Pancreas (tissue), 10 donors: ENCODE data around the gene ADGRV1. TPM values are rescaled to one million over a fixed set of nuclear protein-coding genes. Genes with fewer than 3 reads are reported as not detected.

Experiments used
- ATAC-seq, 4 donors: fragments of 200-7000 bp; cut with Tn5 transposase; one replicate each; pipeline versions ENCODE4 v1.8.0 to v1.9.1; 2020; ENCODE audit warnings: mild to moderate bottlenecking in 4 of 4, moderate library complexity in 4 of 4
- DNase-seq, 6 donors: peaks; one replicate each; pipeline ENCODE4 v3.0.0-alpha.2; 2020
- FAIRE-seq: peaks from 2 replicates; lab custom pipeline; 2012; peaks lifted over from hg19 to GRCh38; lab: Jason Lieb, UNC
- H3K27ac ChIP-seq, 4 donors: fragments of 200-600 bp; sonication (generic); 1 replicate in 3 of 4; 2 replicates in 1 of 4; pipeline versions ENCODE4 v1.5.0 to v1.8.0; 2020
- H3K27me3 ChIP-seq, 4 donors: fragments of 200-600 bp; one replicate each; pipeline ENCODE4 v1.8.0; 2021
- H3K36me3 ChIP-seq, 3 donors: fragments of 200-600 bp; sonication (generic) in 1 of 3; one replicate each; pipeline versions ENCODE4 v1.5.0 to v1.8.0; 2020 to 2021
- H3K4me1 ChIP-seq, 3 donors: fragments of 200-600 bp; one replicate each; pipeline ENCODE4 v1.8.0; 2021
- H3K4me3 ChIP-seq, 4 donors: fragments of 200-600 bp; sonication (generic) in 2 of 4; one replicate each; pipeline versions ENCODE4 v1.5.0 to v1.8.0; 2020 to 2021
- H3K9me3 ChIP-seq, 4 donors: fragments of 200-600 bp; one replicate each; pipeline ENCODE4 v1.8.0; 2021
- WGBS, 2 donors: extraction: QIAGEN DNeasy Blood & Tissue Kit; methylation state at CpG; one replicate each; pipeline ENCODE4 v1.1.7; 2013; 5-methylcytosine and 5-hydroxymethylcytosine counted together
- intact Hi-C, 3 donors: fragments of 100-400 bp; cut with DNase I; formaldehyde crosslinking; loops; one replicate each; pipeline versions ENCODE4 v1.11.1 to v1.14.2; 2022
- polyA plus RNA-seq, 2 donors: library from polyadenylated mRNA; stranded (reverse); fragments of 200-250 nt; gene quantifications; one replicate each; pipeline ENCODE4 v1.2.3, GENCODE V29; 2013
- total RNA-seq, 6 donors: library from RNA; stranded (reverse); fragmentation: NEBNext Ultra II Directional in 4 of 6; extraction: Animal tissue kit (Norgen Biotek cat#: 25700) in 4 of 6; gene quantifications; one replicate each; pipeline versions ENCODE4 v1.2.1 to v1.2.4, GENCODE V29; 2021 to 2023
- TF ChIP-seq, protein P1 (sequence below), 4 donors: fragments of 200-600 bp; sonication (generic) in 3 of 4; IDR thresholded peaks; one replicate each; pipeline versions ENCODE4 v1.5.0 to v1.8.0; 2021; ENCODE audit warnings: antibody characterized with exemption in 4 of 4
- donor health status: healthy with polysubstance abuse.
- donor health status: DM: no; HTN: no; CAD: no; lungs with moderate emphysema.
- donor health status: DM: no; HTN: no; CAD: no.
- donor health status: control.
- donor health status: control.
- donor health status: Bipolar disorder and iron deficiency.
- donor health status: DM: yes; HTN: yes; CAD: no.
- donor health status: DM: no; HTN: no; CAD: no.
- donor health status: DM: no; HTN: no; CAD: no.
- donor health status: DM: yes; HTN: yes; CAD: no.

The ADGRV1 gene
- total and polyA plus RNA-seq, 8 donors, result 3.9 to 6.9 (median 5.4) TPM

DNA sequence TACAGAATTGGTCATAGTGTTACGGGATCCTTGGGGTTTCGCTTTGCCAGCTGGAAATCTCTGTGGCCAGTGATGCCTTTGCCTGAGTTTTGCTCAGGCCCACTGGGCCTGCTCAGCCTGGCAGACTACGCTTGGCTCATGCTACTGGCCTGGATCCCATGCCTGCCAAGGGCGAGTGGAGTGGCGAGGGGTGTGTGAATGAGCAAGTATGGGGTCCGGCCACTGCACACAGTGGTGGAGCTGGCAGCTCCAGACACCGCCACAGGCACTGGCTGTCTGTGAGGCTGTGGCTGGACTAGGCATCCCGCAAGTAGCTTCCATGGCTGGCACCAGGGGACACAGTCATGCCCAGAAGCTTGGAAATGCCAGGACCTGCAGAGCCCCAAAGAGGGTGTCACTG is 584.2 kb downstream of the ADGRV1 start:
- no peaks in the 10 kb centered on the region for H3K9me3 ChIP-seq
- peak in 1 of 6 donors; percentile 60 for DNase-seq
- H3K36me3 ChIP-seq, result no peaks in the 10 kb centered on the region
- intact Hi-C loops, result no loop called here
- H3K4me3 ChIP-seq, result no peak overlapping the region
- TF ChIP-seq, protein P1, sequence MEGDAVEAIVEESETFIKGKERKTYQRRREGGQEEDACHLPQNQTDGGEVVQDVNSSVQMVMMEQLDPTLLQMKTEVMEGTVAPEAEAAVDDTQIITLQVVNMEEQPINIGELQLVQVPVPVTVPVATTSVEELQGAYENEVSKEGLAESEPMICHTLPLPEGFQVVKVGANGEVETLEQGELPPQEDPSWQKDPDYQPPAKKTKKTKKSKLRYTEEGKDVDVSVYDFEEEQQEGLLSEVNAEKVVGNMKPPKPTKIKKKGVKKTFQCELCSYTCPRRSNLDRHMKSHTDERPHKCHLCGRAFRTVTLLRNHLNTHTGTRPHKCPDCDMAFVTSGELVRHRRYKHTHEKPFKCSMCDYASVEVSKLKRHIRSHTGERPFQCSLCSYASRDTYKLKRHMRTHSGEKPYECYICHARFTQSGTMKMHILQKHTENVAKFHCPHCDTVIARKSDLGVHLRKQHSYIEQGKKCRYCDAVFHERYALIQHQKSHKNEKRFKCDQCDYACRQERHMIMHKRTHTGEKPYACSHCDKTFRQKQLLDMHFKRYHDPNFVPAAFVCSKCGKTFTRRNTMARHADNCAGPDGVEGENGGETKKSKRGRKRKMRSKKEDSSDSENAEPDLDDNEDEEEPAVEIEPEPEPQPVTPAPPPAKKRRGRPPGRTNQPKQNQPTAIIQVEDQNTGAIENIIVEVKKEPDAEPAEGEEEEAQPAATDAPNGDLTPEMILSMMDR (IDR thresholded peaks at IDR 0.05), result no peak
- no peak overlapping the region for H3K27ac ChIP-seq
- no peak for ATAC-seq
- 95 to 97% methylated on average over 8 of the region's 8 CpGs for WGBS, 2 donors
- no peak for FAIRE-seq
- H3K27me3 ChIP-seq, result no peaks in the 10 kb centered on the region
- peaks cover 0 to 31% (median 0%) of the 10 kb centered on the region in 3 donors for H3K4me1 ChIP-seq

DNA sequence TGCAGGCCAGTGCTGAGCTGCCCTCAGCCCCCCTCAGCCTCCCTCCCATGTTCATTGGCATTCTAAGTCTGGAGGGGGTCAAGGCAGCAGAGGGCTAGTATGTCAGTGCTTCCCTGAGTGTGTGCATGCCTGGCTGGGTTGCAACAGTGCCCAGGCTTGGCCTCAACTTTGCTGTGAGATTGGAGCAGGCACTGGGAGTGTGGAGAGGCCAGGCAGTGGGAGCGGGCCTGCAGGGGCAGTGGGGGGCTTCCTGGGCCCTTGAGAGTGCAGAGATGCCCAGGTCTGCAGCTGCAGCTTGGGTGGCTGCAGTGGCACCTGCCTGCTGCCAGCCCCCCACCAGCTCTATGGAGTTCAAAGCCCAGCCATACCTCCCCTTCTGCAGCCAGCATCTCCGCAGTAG is 585.2 kb downstream of the ADGRV1 start:
- WGBS, 2 donors, result 96 to 100% methylated on average over 2 of the region's 2 CpGs
- no peak for ATAC-seq
- peak in 1 of 6 donors; percentile 40 for DNase-seq
- no peaks in the 10 kb centered on the region for H3K9me3 ChIP-seq
- no peaks in the 10 kb centered on the region for H3K27me3 ChIP-seq
- TF ChIP-seq, protein P1 (IDR thresholded peaks at IDR 0.05), result no peak
- H3K4me3 ChIP-seq, result no peak overlapping the region
- peaks cover 0 to 31% (median 0%) of the 10 kb centered on the region in 3 donors for H3K4me1 ChIP-seq
- intact Hi-C loops, result no loop called here
- no peaks in the 10 kb centered on the region for H3K36me3 ChIP-seq
- no peak overlapping the region for H3K27ac ChIP-seq
- FAIRE-seq, result no peak

DNA sequence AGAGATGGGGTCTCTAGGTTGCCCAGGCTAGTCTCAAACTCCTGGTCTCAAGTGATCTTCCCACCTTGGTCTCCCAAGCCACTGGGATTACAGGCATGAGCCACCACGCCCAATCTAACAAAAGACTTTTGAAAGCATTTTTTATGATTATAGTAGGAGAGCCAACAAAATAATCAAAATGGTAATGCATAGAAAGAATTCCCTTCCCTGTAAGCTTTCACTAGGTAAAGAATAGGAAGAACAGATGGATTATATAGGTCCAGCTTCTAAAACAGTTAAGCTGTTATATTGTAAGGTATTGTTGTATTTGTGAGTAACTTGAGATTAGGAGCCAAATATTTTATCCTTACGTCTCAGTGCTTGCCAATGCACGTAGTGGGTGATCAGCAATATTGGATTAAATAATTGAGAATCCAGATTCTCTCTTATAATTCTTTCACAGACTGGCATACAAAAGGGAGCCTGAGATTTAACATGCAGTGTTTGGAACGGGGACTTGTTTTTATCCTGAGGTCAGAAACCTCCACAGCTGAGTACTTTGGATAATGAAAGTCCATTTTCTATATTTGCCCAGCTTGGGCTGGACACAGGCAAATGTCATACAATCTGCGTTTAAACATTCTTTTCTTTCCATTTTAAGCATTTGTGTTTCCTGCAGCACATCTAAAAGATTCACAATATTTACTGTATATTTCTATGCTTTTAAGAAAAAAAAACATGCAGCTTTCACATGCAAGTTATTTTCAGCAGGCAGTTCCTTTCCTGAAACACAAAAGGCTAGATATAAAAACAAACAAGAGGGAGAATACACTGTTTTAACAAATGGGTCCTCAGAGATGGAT is 586.1 kb downstream of the ADGRV1 start:
- Histone ChIP-seq H3K9me3 (no peaks in the 10 kb centered on the region), H3K4me1 (peaks cover 0 to 28% (median 0%) of the 10 kb centered on the region in 3 donors), H3K4me3 (peak overlapping the region in 1 of 4 donors; percentile 9), H3K27me3 (no peaks in the 10 kb centered on the region), H3K27ac (peak overlapping the region in 2 of 4 donors; percentile 39 to 44), H3K36me3 (no peaks in the 10 kb centered on the region)
- TF ChIP-seq, protein P1 (IDR thresholded peaks at IDR 0.05), result no peak
- ATAC-seq (peak in 3 of 4 donors; percentile 68 to 81 (median 68)), DNase-seq (no peak), FAIRE-seq (no peak)
- WGBS, 2 donors, result 34 to 37% methylated on average over 5 of the region's 5 CpGs
- intact Hi-C loops, result no loop called here

DNA sequence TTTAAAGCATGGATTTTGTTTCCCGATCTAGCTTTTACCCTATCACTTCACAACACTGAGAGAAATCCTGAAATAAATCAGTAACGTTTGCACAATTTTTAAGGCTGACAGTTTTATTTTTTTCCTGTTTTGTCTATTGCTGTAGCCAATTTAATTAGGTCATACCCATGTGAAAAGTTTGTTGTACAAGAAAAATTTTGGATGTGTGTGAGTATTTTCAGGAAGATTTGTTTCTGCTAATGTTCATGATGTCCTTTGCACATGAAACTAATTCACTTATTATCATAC is 586.7 kb downstream of the ADGRV1 start:
- peak overlapping the region in 2 of 4 donors; percentile 39 to 44 for H3K27ac ChIP-seq

More for the DNA sequence above, 586.7 kb downstream of the ADGRV1 start:
- Histone ChIP-seq H3K36me3 (no peaks in the 10 kb centered on the region), H3K4me1 (peaks cover 0 to 26% (median 0%) of the 10 kb centered on the region in 3 donors), H3K4me3 (peak overlapping the region in 1 of 4 donors; percentile 9), H3K27me3 (no peaks in the 10 kb centered on the region), H3K9me3 (no peaks in the 10 kb centered on the region)
- TF ChIP-seq, protein P1 (IDR thresholded peaks at IDR 0.05), result no peak
- FAIRE-seq (no peak), DNase-seq (no peak), ATAC-seq (peak in 3 of 4 donors; percentile 21 to 63 (median 40))
- WGBS, 2 donors, result 3 to 5% methylated on average over 2 of the region's 2 CpGs
- intact Hi-C loops, result no loop called here
